Thoracic aorta (tissue), 2 donors: ENCODE measurements around the gene PACSIN1. TPM values are rescaled to one million over a fixed set of nuclear protein-coding genes. Genes with fewer than 3 reads are reported as not detected.

ENCODE experiments used
- ATAC-seq: fragments of 150-250 bp; one replicate; pipeline ENCODE4 v1.8.0; 2017; ENCODE audit warnings: low read depth; ENCODE audit not compliant: insufficient number of reproducible peaks, low FRiP score
- DNase-seq: peaks from one replicate; pipeline ENCODE4 v3.0.0-alpha.2; 2020; ENCODE audit warnings: low spot score
- H3K27ac ChIP-seq, 2 donors: fragments of 200-600 bp; sonication (generic); 1 replicate in 1 of 2; 2 replicates in 1 of 2; pipeline ENCODE4 v1.5.1; 2016; ENCODE audit warnings: mild to moderate bottlenecking in 2 of 2, moderate library complexity in 2 of 2
- H3K27me3 ChIP-seq: fragments of 200-600 bp; sonication (generic); replicated peaks from 2 replicates; pipeline ENCODE4 v1.6.0; 2016; ENCODE audit warnings: mild to moderate bottlenecking; ENCODE audit not compliant: insufficient read depth
- H3K36me3 ChIP-seq: fragments of 200-600 bp; sonication (generic); one replicate; pipeline ENCODE4 v1.5.1; 2016
- H3K4me1 ChIP-seq, 2 donors: fragments of 200-600 bp; sonication (generic); 1 replicate in 1 of 2; 2 replicates in 1 of 2; pipeline versions ENCODE4 v1.5.1 to v1.6.0; 2016; ENCODE audit warnings: low read depth in 2 of 2, mild to moderate bottlenecking in 1 of 2; ENCODE audit not compliant: control insufficient read depth in 1 of 2
- H3K4me3 ChIP-seq: fragments of 200-600 bp; sonication (generic); 2 replicates; pipeline ENCODE4 v1.5.1; 2016; ENCODE audit warnings: mild to moderate bottlenecking
- H3K9me3 ChIP-seq: fragments of 200-600 bp; sonication (generic); 2 replicates; pipeline ENCODE4 v1.5.1; 2016
- total RNA-seq, 2 donors: library from RNA; depleted of rRNA; stranded (reverse); fragments of >200 nt; gene quantifications; one replicate each; pipeline versions ENCODE4 v1.1.0 to v1.2.3, GENCODE V29; 2016
- TF ChIP-seq, protein P1 (sequence below): fragments of 200-600 bp; sonication (generic); IDR thresholded peaks from one replicate; pipeline ENCODE4 v1.5.1; 2019; ENCODE audit warnings: antibody characterized with exemption

The PACSIN1 gene
- total RNA-seq, 2 donors from 2014 or later, result 0.14 TPM; not detected in 1

DNA sequence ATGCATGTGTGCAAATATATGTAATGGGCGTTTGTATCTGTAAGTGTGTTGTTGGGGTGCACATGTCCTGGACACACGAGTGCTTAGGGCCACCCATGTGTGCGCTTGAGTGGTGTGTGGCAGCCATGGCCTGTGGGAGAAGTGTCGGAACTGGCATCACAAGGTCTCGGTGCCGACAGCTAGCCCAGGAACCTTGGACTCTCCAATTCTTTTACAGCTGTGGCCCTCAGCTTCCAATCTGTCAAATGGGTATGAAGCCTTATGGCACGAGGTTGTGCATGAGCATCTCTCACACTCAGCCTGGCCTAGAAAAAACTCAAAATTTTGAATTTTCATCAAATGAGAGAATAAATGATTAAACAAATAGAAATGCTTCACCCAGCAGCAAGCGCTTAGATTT is 48.2 kb downstream of the PACSIN1 start:
- Histone ChIP-seq H3K4me1 (peaks cover 0 to 9% of the 10 kb centered on the region in 2 donors), H3K36me3 (no peaks in the 10 kb centered on the region), H3K27me3 (no peaks in the 10 kb centered on the region), H3K27ac (no peak overlapping the region), H3K9me3 (no peaks in the 10 kb centered on the region), H3K4me3 (no peak overlapping the region)
- TF ChIP-seq, protein P1, sequence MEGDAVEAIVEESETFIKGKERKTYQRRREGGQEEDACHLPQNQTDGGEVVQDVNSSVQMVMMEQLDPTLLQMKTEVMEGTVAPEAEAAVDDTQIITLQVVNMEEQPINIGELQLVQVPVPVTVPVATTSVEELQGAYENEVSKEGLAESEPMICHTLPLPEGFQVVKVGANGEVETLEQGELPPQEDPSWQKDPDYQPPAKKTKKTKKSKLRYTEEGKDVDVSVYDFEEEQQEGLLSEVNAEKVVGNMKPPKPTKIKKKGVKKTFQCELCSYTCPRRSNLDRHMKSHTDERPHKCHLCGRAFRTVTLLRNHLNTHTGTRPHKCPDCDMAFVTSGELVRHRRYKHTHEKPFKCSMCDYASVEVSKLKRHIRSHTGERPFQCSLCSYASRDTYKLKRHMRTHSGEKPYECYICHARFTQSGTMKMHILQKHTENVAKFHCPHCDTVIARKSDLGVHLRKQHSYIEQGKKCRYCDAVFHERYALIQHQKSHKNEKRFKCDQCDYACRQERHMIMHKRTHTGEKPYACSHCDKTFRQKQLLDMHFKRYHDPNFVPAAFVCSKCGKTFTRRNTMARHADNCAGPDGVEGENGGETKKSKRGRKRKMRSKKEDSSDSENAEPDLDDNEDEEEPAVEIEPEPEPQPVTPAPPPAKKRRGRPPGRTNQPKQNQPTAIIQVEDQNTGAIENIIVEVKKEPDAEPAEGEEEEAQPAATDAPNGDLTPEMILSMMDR, result no peak
- ATAC-seq, result no peak
- no peak for DNase-seq

DNA sequence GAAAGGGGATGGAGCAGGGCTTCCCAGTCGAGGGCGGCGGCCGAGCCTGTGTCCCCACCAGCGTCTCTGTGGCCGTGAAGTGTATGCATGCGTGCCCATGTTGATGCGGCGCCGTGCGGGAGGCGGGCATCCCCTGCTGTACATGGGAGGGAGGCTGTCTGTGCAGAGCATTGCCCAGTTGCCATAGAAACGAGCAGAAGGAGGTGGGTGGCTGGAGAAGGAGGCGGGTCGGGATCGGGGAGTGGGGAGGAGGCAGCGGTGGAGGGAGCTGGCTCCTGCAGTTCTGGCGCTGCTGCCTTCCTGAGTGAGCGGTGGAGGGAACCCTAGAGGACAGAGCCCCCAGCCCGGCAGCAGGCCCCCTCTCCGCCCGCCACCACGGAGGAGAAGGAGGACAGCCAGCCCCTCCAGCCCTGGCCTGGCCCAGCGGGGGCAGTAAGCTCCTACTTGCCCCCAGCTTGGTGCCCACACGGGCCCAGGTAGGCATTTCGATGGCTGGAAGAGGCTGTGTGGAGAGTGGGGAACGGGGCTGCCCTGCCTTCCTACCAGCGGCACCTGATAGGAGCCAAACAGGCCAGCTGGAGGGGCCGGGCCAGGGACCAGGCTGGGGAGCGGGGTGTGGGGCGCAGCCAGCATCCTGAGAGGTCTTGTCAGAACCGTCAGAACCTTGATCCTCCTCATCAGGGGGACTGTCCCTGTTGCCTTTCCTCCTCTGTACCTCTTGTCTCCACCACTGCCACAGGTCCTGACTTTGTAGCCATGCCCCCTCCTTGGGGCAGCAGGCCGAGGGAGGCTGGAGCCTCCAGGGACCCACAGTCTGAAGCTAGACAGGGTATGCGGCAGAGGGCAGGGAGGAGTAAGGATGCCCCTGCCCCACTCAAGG is 49.0 kb downstream of the PACSIN1 start:
- Histone ChIP-seq H3K9me3 (no peaks in the 10 kb centered on the region), H3K36me3 (no peaks in the 10 kb centered on the region), H3K4me1 (peaks cover 0 to 9% of the 10 kb centered on the region in 2 donors), H3K4me3 (no peak overlapping the region), H3K27me3 (no peaks in the 10 kb centered on the region), H3K27ac (no peak overlapping the region)
- TF ChIP-seq, protein P1, result no peak
- ATAC-seq (no peak), DNase-seq (no peak)

DNA sequence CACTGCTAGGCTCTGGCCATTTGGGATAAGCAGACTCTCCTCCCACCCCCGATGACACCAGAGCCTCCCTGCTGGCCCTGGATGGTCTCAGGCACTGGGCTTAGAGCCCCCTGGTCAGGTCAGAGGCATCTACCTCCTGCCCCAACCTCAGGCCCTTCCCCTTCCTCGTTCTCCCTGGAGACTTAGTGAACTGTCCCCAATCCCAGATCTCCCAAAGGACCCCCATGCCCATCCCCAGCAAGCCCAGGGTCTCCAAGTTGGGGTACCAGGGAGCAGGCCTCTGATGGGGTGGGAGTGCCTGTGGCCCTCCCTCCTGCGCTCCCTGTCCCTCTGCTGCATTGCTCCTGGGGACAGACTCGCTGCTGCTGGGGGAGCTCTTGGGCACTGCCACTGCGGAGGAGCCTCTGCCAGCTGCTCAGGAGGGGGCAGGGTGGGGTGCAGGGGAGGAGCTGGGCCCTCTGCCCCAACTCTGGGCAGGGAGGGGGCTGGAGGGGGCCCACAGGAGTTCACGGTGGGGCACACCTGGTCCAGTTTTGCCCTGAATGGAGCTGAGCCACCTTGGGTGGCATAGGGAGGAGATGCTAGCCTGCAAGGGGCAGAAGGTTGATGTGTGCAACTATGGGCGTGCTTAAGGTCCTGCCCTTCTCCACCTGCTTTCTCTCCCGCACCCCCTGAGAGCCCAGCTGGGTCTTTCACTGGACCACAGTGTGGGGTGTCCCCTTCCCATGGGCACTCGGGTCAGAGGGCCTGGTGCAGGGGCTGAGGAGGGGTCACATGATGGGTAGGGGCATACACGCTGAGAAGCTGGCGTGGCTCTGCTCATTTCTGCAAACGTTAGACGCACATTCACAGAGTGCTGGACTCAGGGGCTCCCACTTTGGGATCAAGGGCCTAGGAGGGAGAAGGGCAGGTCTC is 49.9 kb downstream of the PACSIN1 start:
- H3K4me3 ChIP-seq, result no peak overlapping the region
- H3K27ac ChIP-seq, result no peak overlapping the region
- H3K36me3 ChIP-seq, result no peaks in the 10 kb centered on the region
- H3K4me1 ChIP-seq, result peaks cover 0 to 9% of the 10 kb centered on the region in 2 donors
- ATAC-seq (no peak), DNase-seq (no peak)
- TF ChIP-seq, protein P1, result no peak
- no peaks in the 10 kb centered on the region for H3K27me3 ChIP-seq
- no peaks in the 10 kb centered on the region for H3K9me3 ChIP-seq

DNA sequence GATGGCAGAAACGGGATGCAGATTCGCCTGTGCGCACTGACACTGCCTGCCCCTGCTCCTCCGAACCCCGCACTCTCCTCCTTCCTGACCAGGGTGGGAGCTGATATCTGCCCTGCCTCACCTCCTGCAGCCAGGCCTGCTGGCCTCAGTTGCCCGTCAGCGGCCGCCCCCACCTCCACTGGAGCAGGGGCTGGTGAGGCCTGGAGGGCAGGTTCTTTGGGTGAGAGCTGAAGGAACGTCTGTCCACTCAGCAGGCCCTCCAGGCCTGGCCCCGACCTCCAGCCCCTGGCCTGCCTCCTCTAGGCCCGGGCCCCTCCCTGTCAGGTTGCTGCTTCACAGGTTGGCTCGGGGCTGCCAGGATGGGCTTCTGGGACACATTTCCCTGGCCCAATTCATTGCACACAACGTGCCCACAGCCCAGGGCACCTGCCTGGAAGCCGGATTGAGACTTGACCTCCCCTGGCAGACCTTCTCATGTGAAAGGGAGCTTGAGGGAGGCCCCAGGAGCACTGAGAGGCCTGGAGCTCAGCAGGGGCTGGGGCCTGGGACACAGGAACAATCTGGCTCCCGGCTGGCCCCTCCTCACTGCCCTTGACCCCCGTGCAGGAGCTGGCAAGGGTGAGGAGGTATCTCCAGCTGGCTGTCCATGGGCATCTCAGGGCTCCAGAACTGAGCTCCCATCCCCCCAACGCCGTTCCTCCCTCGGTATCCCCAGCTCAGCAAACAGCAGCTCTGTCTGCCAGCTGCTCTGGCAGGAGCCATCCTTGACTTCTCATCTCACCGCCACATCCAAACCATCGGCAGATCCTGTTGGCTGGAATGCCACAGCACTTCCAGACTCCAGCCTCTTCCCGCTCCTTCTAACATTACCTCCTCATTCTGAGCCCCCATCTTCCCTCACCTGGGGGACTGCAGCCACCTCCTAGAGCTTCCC is 50.8 kb downstream of the PACSIN1 start:
- ATAC-seq (no peak), DNase-seq (no peak)
- Histone ChIP-seq H3K4me1 (peaks cover 0 to 9% of the 10 kb centered on the region in 2 donors), H3K9me3 (no peaks in the 10 kb centered on the region), H3K4me3 (no peak overlapping the region), H3K27ac (no peak overlapping the region), H3K36me3 (no peaks in the 10 kb centered on the region), H3K27me3 (no peaks in the 10 kb centered on the region)
- TF ChIP-seq, protein P1, result no peak
